8988T (cell line): ENCODE results near the gene ABCB10.
"Not testable (repeated sequence)": the region's sequence is repeated elsewhere in the genome, so short reads cannot be mapped to it uniquely, and the experiment has no call there.

Experiments
- DNase-seq: peaks from one replicate; pipeline ENCODE4 v3.0.0; 2011

The ABCB10 gene

GRCh38 chr1:229570891-229571516 lies 12.5 kb upstream of the ABCB10 start:
- DNase-seq, result no peak

GRCh38 chr1:229570305-229570704 lies 11.8 kb upstream of the ABCB10 start:
- DNase-seq, result no peak

GRCh38 chr1:229567109-229567868 lies 8.8 kb upstream of the ABCB10 start:
- no peak for DNase-seq

GRCh38 chr1:229563701-229564100 lies 5.2 kb upstream of the ABCB10 start:
- no peak for DNase-seq

- no peak for DNase-seq
Observed at GRCh38 chr1:229563241-229563640, 4.7 kb upstream of the ABCB10 start.

GRCh38 chr1:229562686-229563085 lies 4.2 kb upstream of the ABCB10 start:
- no peak for DNase-seq

- no peak for DNase-seq
Observed at GRCh38 chr1:229561141-229561540, 2.6 kb upstream of the ABCB10 start.

GRCh38 chr1:229560124-229560523 lies 1.6 kb upstream of the ABCB10 start:
- DNase-seq, result not testable (repeated sequence)

GRCh38 chr1:229559336-229559801 lies 862 bp upstream of the ABCB10 start:
- not testable (repeated sequence) for DNase-seq

GRCh38 chr1:229557913-229558414 lies 543 bp downstream of the ABCB10 start:
- peak; percentile 50 for DNase-seq

GRCh38 chr1:229557200-229557850 lies 1.2 kb downstream of the ABCB10 start:
- no peak for DNase-seq

- DNase-seq, result no peak
Observed at GRCh38 chr1:229554886-229555621, 3.5 kb downstream of the ABCB10 start.

- no peak for DNase-seq
Observed at GRCh38 chr1:229553621-229554130, 4.8 kb downstream of the ABCB10 start.

- DNase-seq, result no peak
Observed at GRCh38 chr1:229552732-229553131, 5.8 kb downstream of the ABCB10 start.

- DNase-seq, result no peak
Observed at GRCh38 chr1:229550812-229551567, 7.5 kb downstream of the ABCB10 start.

GRCh38 chr1:229547542-229547941 lies 11.0 kb downstream of the ABCB10 start:
- no peak for DNase-seq

GRCh38 chr1:229544587-229544986 lies 13.9 kb downstream of the ABCB10 start:
- DNase-seq, result no peak

- no peak for DNase-seq
Observed at GRCh38 chr1:229539863-229540506, 18.5 kb downstream of the ABCB10 start.

GRCh38 chr1:229538945-229539344 lies 19.6 kb downstream of the ABCB10 start:
- DNase-seq, result no peak

- no peak for DNase-seq
Observed at GRCh38 chr1:229537894-229538293, 20.6 kb downstream of the ABCB10 start.

- DNase-seq, result no peak
Observed at GRCh38 chr1:229536982-229537381, 21.5 kb downstream of the ABCB10 start.
